Smooth muscle cell of bladder (primary cell): ENCODE measurements around the gene CLIC4. TPM values are rescaled to one million over a fixed set of nuclear protein-coding genes. Genes with fewer than 3 reads are reported as not detected.

Experiments
- total RNA-seq: library from RNA; depleted of rRNA; stranded (reverse); fragments of >200 nt; gene quantifications from 2 replicates; pipeline ENCODE4 v1.2.3, GENCODE V29; 2014

The CLIC4 gene
- 235 and 258 TPM in 2 replicates for total RNA-seq

GRCh38 chr1:24744911-24745710 lies at the start of gene CLIC4:
CLIC4 (plus strand) TSS chr1:24745447; CDS start chr1:24745554, 107 bp downstream.

Other genes starting within 250 kb of the CLIC4 start
- gene RCAN3, start 242.6 kb upstream of the CLIC4 start, total RNA-seq: 1.8 and 3.7 TPM in 2 replicates
- not detected in 2 replicates for gene NCMAP, start 189.4 kb upstream of the CLIC4 start, total RNA-seq
- gene SRRM1, start 102.1 kb upstream of the CLIC4 start, total RNA-seq: 16.5 and 18.7 TPM in 2 replicates
- gene RUNX3, start 184.8 kb downstream of the CLIC4 start, total RNA-seq: not detected in 2 replicates